ENCODE results near the gene SH2D2A.

Gene SH2D2A

DNA sequence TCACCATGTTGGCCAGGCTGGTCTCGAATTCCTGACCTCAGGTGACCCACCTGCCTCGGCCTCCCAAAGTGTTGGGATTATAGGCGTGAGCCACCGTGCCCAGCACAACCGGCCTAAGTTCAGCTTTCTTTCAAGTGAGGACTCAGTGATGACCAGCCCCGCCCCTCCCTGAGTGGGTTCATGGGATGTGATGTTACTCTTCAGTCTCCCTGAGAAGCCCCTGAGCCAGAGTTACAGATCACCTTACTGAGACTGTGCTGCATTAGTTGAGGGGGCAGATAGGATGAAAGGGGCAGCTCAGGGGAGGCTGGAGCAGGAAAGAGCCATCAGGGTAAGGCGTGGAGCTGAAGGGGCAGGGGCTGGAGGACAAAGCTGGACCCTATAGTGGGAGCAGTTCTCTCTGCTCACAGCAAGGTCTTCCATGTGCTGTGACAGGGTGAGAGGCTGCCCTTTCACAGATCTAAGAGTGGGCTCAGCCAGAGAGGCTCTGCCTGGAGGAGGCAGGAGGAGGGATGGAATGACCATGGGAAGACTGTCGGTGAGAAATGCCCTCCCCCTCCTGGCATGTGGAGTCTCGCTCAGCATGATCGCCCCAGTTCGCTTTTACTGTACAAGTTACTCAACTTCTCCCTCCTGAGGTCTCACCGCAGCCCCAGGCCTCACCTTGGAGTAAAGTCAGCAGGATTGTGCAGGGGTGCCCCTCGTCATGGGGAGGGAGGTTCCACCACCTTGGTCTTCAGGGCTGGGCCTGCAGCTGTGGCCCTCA, 13.4 kb downstream of the SH2D2A start:
- no peak for DNase-seq (ENCODE audit: low spot score)

- no peak for DNase-seq (ENCODE audit: low spot score)
Measured at GRCh38 chr1:156802421-156802935, 14.2 kb downstream of the SH2D2A start.

GRCh38 chr1:156801409-156802121, 15.1 kb downstream of the SH2D2A start:
- DNase-seq (ENCODE audit: low spot score) = no peak

- peak; percentile 60 for DNase-seq (ENCODE audit: low spot score)
Measured at GRCh38 chr1:156797212-156797871, 19.3 kb downstream of the SH2D2A start.

DNA sequence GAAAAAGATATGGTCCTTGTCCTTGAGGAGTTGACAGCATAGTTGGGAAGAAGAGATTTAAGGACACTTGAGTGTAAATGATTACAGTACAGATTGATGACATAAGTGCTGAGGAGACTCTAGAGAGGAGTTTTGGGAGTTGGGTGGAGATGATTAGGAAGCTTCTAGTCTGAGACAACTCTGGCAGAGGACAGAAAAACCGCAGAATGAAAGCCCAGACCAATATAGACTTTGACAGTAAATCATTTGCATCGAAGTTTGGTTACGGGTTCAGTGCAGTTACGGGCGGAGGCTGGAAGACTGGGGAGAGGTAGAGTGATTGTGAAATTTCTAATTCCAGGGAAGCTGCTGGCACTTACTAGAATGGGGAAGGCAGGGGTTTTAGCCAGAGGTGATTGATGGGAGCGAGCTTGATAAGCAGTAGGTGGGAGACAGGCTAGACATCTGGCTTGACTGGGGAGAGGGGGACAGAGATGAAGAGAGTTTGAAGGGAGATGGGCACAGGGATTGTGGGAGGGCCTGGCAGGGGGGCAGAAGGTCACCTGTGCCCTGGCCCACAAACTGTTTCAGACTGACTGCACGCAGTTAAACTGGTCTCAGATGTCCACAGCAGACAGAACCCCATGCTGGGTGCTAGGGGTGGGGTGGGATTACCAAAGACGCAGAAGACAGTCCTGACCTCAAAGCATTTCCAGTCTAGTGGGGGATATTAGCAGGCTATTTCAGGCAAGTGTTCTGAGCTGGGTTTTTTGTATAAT, 20.1 kb downstream of the SH2D2A start:
- DNase-seq (ENCODE audit: low spot score) = no peak

GRCh38 chr1:156795787-156796186, 20.9 kb downstream of the SH2D2A start:
- no peak for DNase-seq (ENCODE audit: low spot score)

DNA sequence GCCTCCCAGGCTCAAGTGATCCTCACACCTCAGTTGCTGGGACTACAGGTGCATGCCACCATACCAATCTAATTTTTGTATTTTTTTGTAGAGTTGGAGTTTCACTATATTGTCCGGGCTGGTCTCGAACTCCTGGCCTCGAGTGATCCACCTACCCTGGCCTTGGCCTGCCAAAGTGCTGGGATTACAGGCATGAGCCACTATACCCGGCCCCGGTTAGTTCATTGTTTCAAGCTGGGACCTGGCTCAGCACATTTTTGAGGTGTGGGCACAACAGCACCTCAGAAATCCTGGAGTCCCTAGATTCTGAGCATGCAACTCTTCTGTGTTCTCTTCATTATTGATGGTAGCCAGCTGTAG, 21.3 kb downstream of the SH2D2A start:
- no peak for DNase-seq (ENCODE audit: low spot score)

DNA sequence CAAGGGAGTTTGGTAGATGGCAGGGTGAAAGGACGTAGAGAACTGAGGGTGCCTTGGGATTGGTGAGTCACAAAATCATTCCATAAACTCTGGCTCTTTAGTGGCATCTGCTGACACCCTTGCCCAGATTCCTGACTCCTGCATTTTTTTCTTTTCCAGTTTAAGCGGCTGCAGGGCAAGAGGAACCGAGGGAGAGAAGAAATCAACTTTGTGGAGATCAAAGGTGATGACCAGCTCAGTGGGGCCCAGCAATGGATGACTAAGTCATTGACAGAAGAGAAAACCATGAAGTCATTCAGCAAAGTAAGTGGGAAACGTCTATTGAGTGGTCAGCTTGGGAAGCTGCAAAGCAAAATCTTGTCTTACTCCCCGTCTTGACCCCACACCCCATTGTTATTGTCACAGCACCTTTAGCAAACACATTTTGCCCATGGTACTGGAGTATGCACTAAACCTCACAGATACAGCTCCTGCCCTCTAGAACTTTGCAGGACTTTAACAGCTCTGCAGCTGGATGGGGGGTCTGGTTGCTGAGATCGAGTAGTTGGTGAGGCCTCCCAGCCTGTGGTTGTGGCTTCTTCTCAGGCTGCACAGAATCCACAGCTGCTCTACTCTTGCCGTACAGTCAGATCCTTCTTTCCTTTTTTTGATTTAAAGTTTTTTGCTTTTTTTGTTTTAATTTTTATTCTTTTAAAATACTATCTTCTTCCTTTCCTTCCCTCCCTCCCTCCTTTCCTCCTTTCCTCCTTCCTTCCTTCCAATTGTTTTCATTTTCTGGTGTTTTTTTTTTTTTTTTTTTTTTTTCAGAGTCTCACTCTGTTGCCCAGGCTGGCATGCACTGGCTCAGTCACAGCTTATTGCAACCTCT, 21.9 kb downstream of the SH2D2A start:
- no peak for DNase-seq (ENCODE audit: low spot score)

DNA sequence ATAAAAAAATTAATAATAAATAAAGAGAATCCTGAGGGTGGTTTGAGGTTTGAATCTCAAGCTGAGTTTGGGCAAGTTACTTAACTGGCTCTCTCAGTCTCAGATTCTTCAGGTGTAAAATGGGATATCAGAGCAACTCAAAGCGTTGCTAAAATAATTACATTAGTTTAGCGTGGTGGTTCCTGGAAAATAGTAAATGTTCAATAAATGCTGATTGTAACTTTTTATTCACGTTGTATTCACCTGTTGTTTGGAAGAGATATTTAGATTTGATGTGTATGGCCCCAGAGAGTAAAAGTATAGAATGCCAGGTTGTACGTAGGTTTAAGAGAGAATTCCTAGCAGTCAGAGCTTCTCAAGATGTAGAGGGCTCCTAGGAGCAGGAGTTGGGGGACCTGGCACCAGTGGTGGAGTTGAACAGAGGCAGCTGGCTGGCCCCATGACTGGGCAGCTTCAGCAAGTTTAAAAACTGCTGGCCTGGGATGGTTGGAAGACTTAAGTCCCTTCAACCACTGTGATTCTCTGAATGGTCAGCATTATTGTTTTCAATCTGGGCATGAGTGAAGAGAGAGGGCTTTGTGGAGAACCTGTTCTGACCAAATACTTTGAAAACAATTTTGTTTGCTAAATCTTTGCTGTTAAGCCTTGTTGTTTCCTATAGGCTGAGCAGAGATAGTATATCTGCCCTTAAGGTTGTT, 26.9 kb downstream of the SH2D2A start:
- no peak for DNase-seq (ENCODE audit: low spot score)

- DNase-seq (ENCODE audit: low spot score) = no peak
Measured at GRCh38 chr1:156788136-156788535, 28.5 kb downstream of the SH2D2A start.

DNA sequence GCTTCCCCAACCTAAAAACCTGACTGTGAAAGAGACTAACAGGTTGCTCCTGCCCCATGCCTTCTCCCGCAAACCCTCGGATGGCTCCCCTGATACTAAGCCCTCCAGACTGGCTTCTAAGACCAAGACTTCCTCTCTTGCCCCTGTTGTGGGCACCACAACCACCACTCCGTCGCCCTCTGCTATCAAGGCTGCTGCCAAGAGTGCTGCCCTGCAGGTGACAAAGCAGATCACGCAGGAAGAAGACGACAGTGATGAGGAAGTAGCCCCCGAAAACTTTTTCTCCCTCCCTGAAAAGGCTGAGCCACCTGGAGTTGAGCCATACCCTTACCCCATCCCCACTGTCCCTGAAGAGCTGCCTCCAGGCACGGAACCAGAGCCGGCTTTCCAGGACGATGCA, 30.0 kb downstream of the SH2D2A start:
- no peak for DNase-seq (ENCODE audit: low spot score)

DNA sequence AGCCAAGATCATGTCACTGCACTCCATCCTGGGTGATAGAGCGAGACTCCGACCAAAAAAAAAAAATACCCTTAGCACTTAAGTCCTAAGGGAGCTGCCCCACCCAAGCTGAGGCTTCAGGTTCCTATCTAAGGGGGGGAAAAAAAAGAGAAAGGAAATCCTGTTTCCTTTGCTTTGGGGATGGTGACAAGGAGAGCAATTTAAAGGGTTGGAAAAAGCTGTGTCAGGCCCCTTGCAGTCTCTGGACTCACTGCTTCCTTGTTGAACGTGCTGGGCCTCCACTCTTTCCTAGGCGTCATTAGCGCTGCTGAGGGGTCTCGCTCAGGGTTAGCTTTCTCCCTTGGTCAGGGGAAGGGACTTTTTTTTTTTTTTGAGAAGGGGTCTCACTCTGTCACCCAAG, 31.2 kb downstream of the SH2D2A start:
- no peak for DNase-seq (ENCODE audit: low spot score)

GRCh38 chr1:156781585-156782186, 35.0 kb downstream of the SH2D2A start:
- no peak for DNase-seq (ENCODE audit: low spot score)

- DNase-seq (ENCODE audit: low spot score) = no peak
Measured at GRCh38 chr1:156777573-156777972, 39.1 kb downstream of the SH2D2A start.

DNA sequence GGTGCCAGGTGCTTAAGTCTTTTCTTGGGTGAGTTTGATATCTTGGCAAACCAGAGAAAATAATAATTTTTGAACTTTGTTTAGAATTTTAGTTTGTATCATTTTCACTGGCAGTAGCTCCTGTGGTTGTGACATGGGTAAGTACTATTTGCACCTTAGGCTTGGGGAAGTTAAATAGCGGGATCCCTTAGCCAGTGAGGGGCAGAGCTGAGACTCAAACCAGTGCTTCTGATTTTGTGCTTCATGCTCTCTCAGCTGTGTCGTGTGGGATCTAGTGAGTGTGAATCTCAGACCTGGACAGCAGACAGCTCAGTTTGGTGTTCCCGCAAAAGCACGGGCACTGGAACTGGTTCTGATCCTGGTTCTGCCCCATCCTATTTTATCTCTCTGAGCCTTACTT, 39.7 kb downstream of the SH2D2A start:
- DNase-seq (ENCODE audit: low spot score) = no peak

DNA sequence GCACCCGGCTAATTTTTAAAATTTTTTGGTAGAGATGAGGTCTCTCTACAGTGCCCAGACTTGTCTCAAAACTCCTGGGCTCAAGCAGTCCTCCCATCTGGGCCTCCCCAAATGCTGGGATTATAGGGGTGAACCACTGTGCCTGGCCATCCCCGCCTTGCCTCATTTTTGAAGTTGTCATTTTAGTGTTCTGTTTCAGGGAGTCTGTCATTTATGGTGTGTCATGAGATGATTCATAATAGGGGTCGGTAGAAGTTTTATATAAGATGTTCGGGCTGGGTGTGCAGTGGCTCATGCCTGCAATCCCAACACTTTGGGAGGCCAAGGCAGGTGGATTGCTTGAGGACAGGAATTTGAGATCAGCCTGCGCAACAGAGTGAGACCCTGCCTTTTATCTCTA, 40.8 kb downstream of the SH2D2A start:
- DNase-seq (ENCODE audit: low spot score) = peak; percentile 9

GRCh38 chr1:156773607-156774006, 43.0 kb downstream of the SH2D2A start:
- DNase-seq (ENCODE audit: low spot score) = peak; percentile 55

DNA sequence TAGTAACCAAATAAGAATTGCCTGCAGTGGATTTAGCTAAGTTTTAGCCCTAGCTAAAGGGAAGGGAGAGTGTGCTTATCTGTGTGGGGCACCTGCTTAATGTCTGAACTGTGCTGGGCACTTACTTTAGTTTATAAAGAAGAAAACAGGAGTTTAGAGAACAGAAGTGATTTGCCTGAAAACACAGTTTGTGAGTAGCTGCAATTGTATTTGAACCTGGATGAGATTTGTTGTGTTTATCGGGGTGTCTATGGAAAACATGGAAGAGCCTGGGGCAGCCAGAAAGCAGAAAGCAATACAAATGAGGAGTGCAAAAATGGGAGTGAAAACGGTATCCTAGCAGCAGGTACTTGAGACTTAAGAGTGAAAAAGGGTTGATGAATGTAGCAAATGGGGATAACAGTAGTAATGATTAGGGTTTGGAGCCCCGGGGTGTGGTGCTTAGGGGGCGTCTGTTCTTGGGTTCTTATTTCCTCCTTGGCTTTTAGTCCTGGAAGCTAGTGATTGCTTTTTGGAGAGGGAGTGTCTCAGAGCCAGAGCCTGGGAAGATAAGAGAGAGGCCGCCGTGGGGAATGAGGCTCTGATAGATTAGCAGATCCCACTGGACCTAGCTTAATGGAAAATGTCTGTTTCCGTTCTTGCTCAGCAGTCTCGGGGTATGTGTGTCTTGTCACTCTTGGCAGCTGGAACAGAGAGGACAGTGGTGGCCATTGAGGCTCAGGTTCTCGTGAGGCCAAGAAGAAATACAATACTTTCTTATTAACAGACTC, 43.7 kb downstream of the SH2D2A start:
- no peak for DNase-seq (ENCODE audit: low spot score)

- no peak for DNase-seq (ENCODE audit: low spot score)
Measured at GRCh38 chr1:156772222-156772621, 44.4 kb downstream of the SH2D2A start.
